Inflammatory macrophage treated with lipopolysaccharide for 1 hour (primary cell): ENCODE data around the gene GRK1.

Source experiments
- DNase-seq, 2 donors: peaks; one replicate each; pipeline ENCODE4 v3.0.0-alpha.2; 2020 to 2022

GRK1 gene

GRCh38 chr13:113731192-113732175 lies 64.5 kb downstream of the GRK1 start:
- no peak for DNase-seq

- no peak for DNase-seq
These were observed 65.3 kb downstream of the GRK1 start for GRCh38 chr13:113732176-113732960.

- DNase-seq = no peak
These were observed 66.2 kb downstream of the GRK1 start for GRCh38 chr13:113732961-113733950.

- DNase-seq = no peak
These were observed 67.2 kb downstream of the GRK1 start for GRCh38 chr13:113734099-113734825.

- DNase-seq = no peak
These were observed 67.8 kb downstream of the GRK1 start for GRCh38 chr13:113734826-113735125.

GRCh38 chr13:113735194-113735593 lies 68.2 kb downstream of the GRK1 start:
- no peak for DNase-seq

GRCh38 chr13:113735750-113736149 lies 68.7 kb downstream of the GRK1 start:
- no peak for DNase-seq

- DNase-seq = no peak
These were observed 69.3 kb downstream of the GRK1 start for GRCh38 chr13:113736258-113736731.

- no peak for DNase-seq
These were observed 70.8 kb downstream of the GRK1 start for GRCh38 chr13:113737803-113738202.

GRCh38 chr13:113739527-113740285 lies 72.7 kb downstream of the GRK1 start:
- no peak for DNase-seq

- no peak for DNase-seq
These were observed 73.2 kb downstream of the GRK1 start for GRCh38 chr13:113740286-113740556.

GRCh38 chr13:113740661-113741060 lies 73.6 kb downstream of the GRK1 start:
- no peak for DNase-seq

GRCh38 chr13:113741191-113741668 lies 74.2 kb downstream of the GRK1 start:
- no peak for DNase-seq

- peak; percentile 45 to 51 for DNase-seq
These were observed 75.0 kb downstream of the GRK1 start for GRCh38 chr13:113742000-113742441.

- DNase-seq = no peak
These were observed 75.6 kb downstream of the GRK1 start for GRCh38 chr13:113742445-113743120.

- no peak for DNase-seq
These were observed 76.6 kb downstream of the GRK1 start for GRCh38 chr13:113743366-113744195.

- DNase-seq = no peak
These were observed 77.4 kb downstream of the GRK1 start for GRCh38 chr13:113744197-113745000.

GRCh38 chr13:113745059-113745458 lies 78.0 kb downstream of the GRK1 start:
- DNase-seq = no peak
